H9 (cell line): ENCODE data around the gene ZNF679. TPM values are rescaled to one million over a fixed set of nuclear protein-coding genes. Genes with fewer than 3 reads are reported as not detected.

Source experiments
- DNase-seq: peaks from one replicate; pipeline ENCODE4 v3.0.0-alpha.2; 2017
- H2AFZ ChIP-seq: one replicate; pipeline ENCODE4 v1.6.1; 2013; ENCODE audit warnings: mild to moderate bottlenecking, low read length, control low read depth, moderate library complexity
- H2AK5ac ChIP-seq: 2 replicates; pipeline ENCODE4 v1.6.1; 2013; ENCODE audit warnings: low read length, control low read depth, mixed read lengths; ENCODE audit not compliant: insufficient read length
- H2BK120ac ChIP-seq: one replicate; pipeline ENCODE4 v1.6.1; 2013; ENCODE audit warnings: low read depth, mild to moderate bottlenecking, low read length, control low read depth, inconsistent platforms; ENCODE audit not compliant: poor library complexity, severe bottlenecking
- H2BK12ac ChIP-seq: 2 replicates; pipeline ENCODE4 v1.6.1; 2013; ENCODE audit warnings: low read length, control low read depth, mixed read lengths, low read depth; ENCODE audit not compliant: insufficient read length
- H2BK15ac ChIP-seq: 2 replicates; pipeline ENCODE4 v1.6.1; 2013; ENCODE audit warnings: low read depth, low read length, control low read depth
- H2BK20ac ChIP-seq: one replicate; pipeline ENCODE4 v1.6.1; 2013; ENCODE audit warnings: low read depth, mild to moderate bottlenecking, low read length, control low read depth, inconsistent platforms; ENCODE audit not compliant: poor library complexity, severe bottlenecking
- H2BK5ac ChIP-seq: 2 replicates; pipeline ENCODE4 v1.6.1; 2013; ENCODE audit warnings: low read length, control low read depth, mixed read lengths; ENCODE audit not compliant: insufficient read length
- H3K14ac ChIP-seq: 2 replicates; pipeline ENCODE4 v1.6.1; 2013; ENCODE audit warnings: low read length, control low read depth; ENCODE audit not compliant: insufficient read depth
- H3K18ac ChIP-seq: 2 replicates; pipeline ENCODE4 v1.6.1; 2013; ENCODE audit warnings: low read depth, mild to moderate bottlenecking, mixed read lengths, low read length, control low read depth; ENCODE audit not compliant: insufficient read length
- H3K23ac ChIP-seq: 2 replicates; pipeline ENCODE4 v1.6.1; 2013; ENCODE audit warnings: low read length, control low read depth, mixed read lengths, low read depth; ENCODE audit not compliant: insufficient read length
- H3K23me2 ChIP-seq: 2 replicates; pipeline ENCODE4 v1.6.1; 2013; ENCODE audit warnings: low read depth, mild to moderate bottlenecking, mixed read lengths, low read length, control low read depth; ENCODE audit not compliant: insufficient read length, poor library complexity, severe bottlenecking
- H3K27ac ChIP-seq: 2 replicates; pipeline ENCODE4 v1.5.1; 2013; ENCODE audit warnings: low read length, control low read depth, mixed read lengths, low read depth; ENCODE audit not compliant: insufficient read length
- H3K27me3 ChIP-seq: 2 replicates; pipeline ENCODE4 v1.6.1; 2013; ENCODE audit warnings: low read length, control low read depth, inconsistent platforms; ENCODE audit not compliant: insufficient read depth
- H3K4ac ChIP-seq: 2 replicates; pipeline ENCODE4 v1.6.1; 2013; ENCODE audit warnings: low read depth, mild to moderate bottlenecking, control low read depth, inconsistent platforms, low read length, moderate library complexity
- H3K4me1 ChIP-seq: 2 replicates; pipeline ENCODE4 v1.6.1; 2013; ENCODE audit warnings: low read length, control low read depth, inconsistent platforms; ENCODE audit not compliant: insufficient read depth
- H3K4me2 ChIP-seq: 2 replicates; pipeline ENCODE4 v1.6.1; 2013; ENCODE audit warnings: low read length, control low read depth, mixed read lengths; ENCODE audit not compliant: insufficient read length, insufficient read depth
- H3K56ac ChIP-seq: 2 replicates; pipeline ENCODE4 v1.6.1; 2013; ENCODE audit warnings: low read depth, mild to moderate bottlenecking, mixed read lengths, low read length, control low read depth; ENCODE audit not compliant: insufficient read length
- H3K79me1 ChIP-seq: 2 replicates; pipeline ENCODE4 v1.6.1; 2013; ENCODE audit warnings: low read depth, mild to moderate bottlenecking, moderate library complexity, low read length, control low read depth, inconsistent platforms; ENCODE audit not compliant: insufficient read depth, poor library complexity, severe bottlenecking
- H3K79me2 ChIP-seq: 2 replicates; pipeline ENCODE4 v1.6.1; 2013; ENCODE audit warnings: low read length, control low read depth, inconsistent platforms; ENCODE audit not compliant: insufficient read depth
- H3K9ac ChIP-seq: 2 replicates; pipeline ENCODE4 v1.6.1; 2013; ENCODE audit warnings: low read length, control low read depth, mixed read lengths; ENCODE audit not compliant: insufficient read length; ENCODE audit errors: extremely low read depth
- H3K9me3 ChIP-seq: one replicate; pipeline ENCODE4 v1.6.1; 2013; ENCODE audit warnings: low read depth, low read length, inconsistent platforms; ENCODE audit not compliant: control insufficient read depth
- H3T11ph ChIP-seq: one replicate; pipeline ENCODE4 v1.6.1; 2013; ENCODE audit warnings: mild to moderate bottlenecking, low read length, control low read depth, inconsistent platforms
- H4K20me1 ChIP-seq: one replicate; pipeline ENCODE4 v1.6.1; 2013; ENCODE audit not compliant: control insufficient read depth, insufficient read length, insufficient read depth
- H4K5ac ChIP-seq: 2 replicates; pipeline ENCODE4 v1.6.1; 2013; ENCODE audit warnings: low read depth, mild to moderate bottlenecking, mixed read lengths, low read length, control low read depth; ENCODE audit not compliant: insufficient read length
- H4K8ac ChIP-seq: replicated peaks from 2 replicates; pipeline ENCODE4 v1.6.1; 2013; ENCODE audit warnings: low read length, control low read depth, mixed read lengths, low read depth; ENCODE audit not compliant: insufficient read length
- H4K91ac ChIP-seq: 2 replicates; pipeline ENCODE4 v1.6.1; 2013; ENCODE audit warnings: low read depth, mild to moderate bottlenecking, moderate library complexity, mixed read lengths, low read length, control low read depth; ENCODE audit not compliant: insufficient read length
- H3K27ac Mint-ChIP-seq, 3 experiments: 2 replicates in 2 of 3; 3 replicates in 1 of 3; pipeline ENCODE4 v1.8.0; 2020 to 2021; ENCODE audit warnings: mixed read lengths in 3 of 3, mild to moderate bottlenecking in 1 of 3, moderate library complexity in 1 of 3
- H3K27me3 Mint-ChIP-seq: 2 replicates; pipeline ENCODE4 v1.8.0; 2021; ENCODE audit warnings: low read depth, mild to moderate bottlenecking, moderate library complexity, mixed read lengths
- H3K36me3 Mint-ChIP-seq, 3 experiments: 2 replicates in 2 of 3; 3 replicates in 1 of 3; pipeline ENCODE4 v1.8.0; 2020 to 2021; ENCODE audit warnings: low read depth in 3 of 3, mixed read lengths in 3 of 3; ENCODE audit not compliant: insufficient read depth in 1 of 3
- H3K4me1 Mint-ChIP-seq, 2 experiments: 2 replicates each; pipeline ENCODE4 v1.8.0; 2020; ENCODE audit warnings: mixed read lengths in 2 of 2
- H3K4me3 Mint-ChIP-seq, 2 experiments: 2 replicates in 1 of 2; 3 replicates in 1 of 2; pipeline ENCODE4 v1.8.0; 2020 to 2021; ENCODE audit warnings: mild to moderate bottlenecking in 2 of 2, mixed read lengths in 2 of 2, moderate library complexity in 1 of 2
- H3K9me3 Mint-ChIP-seq, 2 experiments: 2 replicates in 1 of 2; 3 replicates in 1 of 2; pipeline ENCODE4 v1.8.0; 2020; ENCODE audit warnings: mild to moderate bottlenecking in 2 of 2, mixed read lengths in 2 of 2, moderate library complexity in 1 of 2
- WGBS: extraction: QIAGEN DNeasy Blood & Tissue Kit; methylation state at CpG from one replicate; pipeline ENCODE4 v1.1.7; 2013; ENCODE audit warnings: missing lambda C conversion rate, low lambda C conversion rate, mixed read lengths; ENCODE audit not compliant: insufficient read length; ENCODE audit errors: extremely low coverage; 5-methylcytosine and 5-hydroxymethylcytosine counted together
- total RNA-seq: library from RNA; stranded (reverse); gene quantifications from 2 replicates; pipeline ENCODE4 v1.2.1, GENCODE V29; 2021
- TF ChIP-seq, protein P1 (sequence below): fragments of 200-600 bp; sonication (generic); conservative IDR thresholded peaks from 3 replicates; pipeline ENCODE4 v1.8.0; 2021; ENCODE audit warnings: antibody characterized with exemption, mild to moderate bottlenecking

ZNF679 gene
- total RNA-seq, 1 experiment from 2014 or later: not detected

GRCh38 chr7:64181586-64181985 is 46.7 kb upstream of the ZNF679 start:
- Histone ChIP-seq H3K9me3 (peaks cover 52% of the 10 kb centered on the region), H2AFZ (no peak overlapping the region), H2BK15ac (no peak overlapping the region), H3K14ac (no peak overlapping the region), H3K79me1 (no peaks in the 10 kb centered on the region), H2AK5ac (no peak overlapping the region), H3T11ph (no peak overlapping the region), H3K4me2 (no peak overlapping the region), H4K91ac (no peak overlapping the region), H3K27ac (no peak overlapping the region), H2BK20ac (no peak overlapping the region), H3K23me2 (no peaks in the 10 kb centered on the region), H3K9ac (no peak overlapping the region), H2BK5ac (no peak overlapping the region), H4K8ac (no peak overlapping the region), H3K27me3 (no peaks in the 10 kb centered on the region; the same call in 1 of the 2 replicates), H2BK12ac (no peak overlapping the region), H3K23ac (no peak overlapping the region), H3K4ac (no peak overlapping the region), H3K56ac (no peak overlapping the region), H3K4me1 (no peaks in the 10 kb centered on the region), H4K20me1 (no peaks in the 10 kb centered on the region), H2BK120ac (no peak overlapping the region), H4K5ac (no peak overlapping the region), H3K79me2 (no peaks in the 10 kb centered on the region), H3K18ac (no peak overlapping the region)
- no peak overlapping the region for H3K4me3 Mint-ChIP-seq
- H3K36me3 Mint-ChIP-seq: peaks cover 8 to 16% (median 12%) of the 10 kb centered on the region in 3 experiments; a peak in 6 of 7 replicates
- no peaks in the 10 kb centered on the region for H3K4me1 Mint-ChIP-seq
- H3K27me3 Mint-ChIP-seq: peaks cover 2% of the 10 kb centered on the region
- no peak for DNase-seq
- TF ChIP-seq, protein P1, sequence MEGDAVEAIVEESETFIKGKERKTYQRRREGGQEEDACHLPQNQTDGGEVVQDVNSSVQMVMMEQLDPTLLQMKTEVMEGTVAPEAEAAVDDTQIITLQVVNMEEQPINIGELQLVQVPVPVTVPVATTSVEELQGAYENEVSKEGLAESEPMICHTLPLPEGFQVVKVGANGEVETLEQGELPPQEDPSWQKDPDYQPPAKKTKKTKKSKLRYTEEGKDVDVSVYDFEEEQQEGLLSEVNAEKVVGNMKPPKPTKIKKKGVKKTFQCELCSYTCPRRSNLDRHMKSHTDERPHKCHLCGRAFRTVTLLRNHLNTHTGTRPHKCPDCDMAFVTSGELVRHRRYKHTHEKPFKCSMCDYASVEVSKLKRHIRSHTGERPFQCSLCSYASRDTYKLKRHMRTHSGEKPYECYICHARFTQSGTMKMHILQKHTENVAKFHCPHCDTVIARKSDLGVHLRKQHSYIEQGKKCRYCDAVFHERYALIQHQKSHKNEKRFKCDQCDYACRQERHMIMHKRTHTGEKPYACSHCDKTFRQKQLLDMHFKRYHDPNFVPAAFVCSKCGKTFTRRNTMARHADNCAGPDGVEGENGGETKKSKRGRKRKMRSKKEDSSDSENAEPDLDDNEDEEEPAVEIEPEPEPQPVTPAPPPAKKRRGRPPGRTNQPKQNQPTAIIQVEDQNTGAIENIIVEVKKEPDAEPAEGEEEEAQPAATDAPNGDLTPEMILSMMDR: no peak
- H3K9me3 Mint-ChIP-seq: peaks cover 74 to 92% of the 10 kb centered on the region in 2 experiments
- no CpG with 5 or more reads among the region's 46 CpGs for WGBS
- no peak overlapping the region for H3K27ac Mint-ChIP-seq
